Coronary artery (tissue), 2 donors: ENCODE measurements around the gene CDC42BPA.
A peak's percentile ranks its signal among the peaks of the same experiment; 100 is the strongest.

Experiments used
- DNase-seq: peaks from one replicate; pipeline ENCODE4 v3.0.0-alpha.2; 2017; ENCODE audit warnings: low spot score
- H3K27ac ChIP-seq, 2 donors: fragments of 200-600 bp; sonication (generic); one replicate each; pipeline ENCODE4 v1.5.1; 2016 to 2019
- H3K4me3 ChIP-seq: fragments of 200-600 bp; sonication (generic); 2 replicates; pipeline ENCODE4 v1.5.1; 2016; ENCODE audit warnings: mild to moderate bottlenecking, moderate library complexity
- TF ChIP-seq, protein P1 (sequence below): fragments of 200-600 bp; sonication (generic); IDR thresholded peaks from one replicate; pipeline ENCODE4 v1.5.1; 2019; ENCODE audit warnings: antibody characterized with exemption

Gene CDC42BPA

DNA sequence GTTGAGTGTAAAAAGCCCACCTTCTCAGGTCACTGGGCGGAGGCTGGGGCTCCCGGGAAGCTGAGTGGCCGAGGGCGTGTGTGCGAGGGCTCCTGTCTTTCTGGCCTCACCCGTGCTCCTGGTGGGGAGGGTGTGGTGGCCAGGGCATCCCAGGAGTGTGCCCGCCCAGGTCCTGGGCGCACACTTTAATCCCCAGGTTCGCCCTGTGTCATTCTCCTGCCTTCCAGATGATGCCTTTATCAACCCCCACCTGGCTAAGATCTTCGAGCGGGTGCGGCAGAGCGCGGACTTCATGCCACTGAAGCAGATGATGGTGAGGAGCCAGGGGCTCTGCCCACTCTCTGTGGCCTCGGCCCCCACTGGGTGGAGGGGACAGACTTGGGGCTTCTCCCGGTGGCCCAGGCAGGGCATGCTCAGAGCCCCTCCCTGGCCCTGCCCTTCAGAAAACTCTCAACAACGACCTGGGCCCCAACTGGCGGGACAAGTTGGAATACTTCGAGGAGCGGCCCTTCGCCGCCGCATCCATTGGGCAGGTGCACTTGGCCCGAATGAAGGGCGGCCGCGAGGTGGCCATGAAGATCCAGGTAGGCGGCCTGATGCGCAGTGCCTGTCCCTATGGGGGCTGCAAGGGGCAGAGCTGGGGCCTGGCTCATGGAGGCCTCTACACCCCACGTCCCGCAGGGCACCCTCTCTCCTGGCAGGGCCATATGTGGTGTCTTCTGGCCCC lies 335.7 kb downstream of the CDC42BPA start:
- peak; percentile 65 for DNase-seq
- TF ChIP-seq, protein P1, sequence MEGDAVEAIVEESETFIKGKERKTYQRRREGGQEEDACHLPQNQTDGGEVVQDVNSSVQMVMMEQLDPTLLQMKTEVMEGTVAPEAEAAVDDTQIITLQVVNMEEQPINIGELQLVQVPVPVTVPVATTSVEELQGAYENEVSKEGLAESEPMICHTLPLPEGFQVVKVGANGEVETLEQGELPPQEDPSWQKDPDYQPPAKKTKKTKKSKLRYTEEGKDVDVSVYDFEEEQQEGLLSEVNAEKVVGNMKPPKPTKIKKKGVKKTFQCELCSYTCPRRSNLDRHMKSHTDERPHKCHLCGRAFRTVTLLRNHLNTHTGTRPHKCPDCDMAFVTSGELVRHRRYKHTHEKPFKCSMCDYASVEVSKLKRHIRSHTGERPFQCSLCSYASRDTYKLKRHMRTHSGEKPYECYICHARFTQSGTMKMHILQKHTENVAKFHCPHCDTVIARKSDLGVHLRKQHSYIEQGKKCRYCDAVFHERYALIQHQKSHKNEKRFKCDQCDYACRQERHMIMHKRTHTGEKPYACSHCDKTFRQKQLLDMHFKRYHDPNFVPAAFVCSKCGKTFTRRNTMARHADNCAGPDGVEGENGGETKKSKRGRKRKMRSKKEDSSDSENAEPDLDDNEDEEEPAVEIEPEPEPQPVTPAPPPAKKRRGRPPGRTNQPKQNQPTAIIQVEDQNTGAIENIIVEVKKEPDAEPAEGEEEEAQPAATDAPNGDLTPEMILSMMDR, result no peak
- Histone ChIP-seq H3K4me3 (no peak overlapping the region), H3K27ac (no peak overlapping the region)

DNA sequence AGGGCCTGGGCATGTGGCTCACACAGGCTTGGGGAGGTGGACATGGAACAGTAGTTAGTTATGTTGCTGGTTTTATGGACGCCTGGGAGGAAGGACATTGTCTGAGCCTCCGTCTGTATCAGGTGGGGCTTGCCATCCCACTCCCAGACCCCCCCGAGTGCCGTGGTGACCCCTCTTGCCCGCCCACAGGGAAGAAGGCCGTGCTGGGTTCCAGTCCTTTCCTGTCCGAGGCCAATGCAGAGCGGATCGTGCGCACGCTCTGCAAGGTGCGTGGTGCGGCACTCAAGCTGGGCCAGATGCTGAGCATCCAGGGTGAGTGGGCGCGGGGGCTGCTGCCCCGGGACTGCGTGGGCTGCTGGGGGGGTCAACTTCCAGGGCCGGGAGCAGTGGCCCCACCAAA lies 336.5 kb downstream of the CDC42BPA start:
- DNase-seq, result peak; percentile 65
- Histone ChIP-seq H3K27ac (no peak overlapping the region), H3K4me3 (no peak overlapping the region)
- TF ChIP-seq, protein P1, result no peak

DNA sequence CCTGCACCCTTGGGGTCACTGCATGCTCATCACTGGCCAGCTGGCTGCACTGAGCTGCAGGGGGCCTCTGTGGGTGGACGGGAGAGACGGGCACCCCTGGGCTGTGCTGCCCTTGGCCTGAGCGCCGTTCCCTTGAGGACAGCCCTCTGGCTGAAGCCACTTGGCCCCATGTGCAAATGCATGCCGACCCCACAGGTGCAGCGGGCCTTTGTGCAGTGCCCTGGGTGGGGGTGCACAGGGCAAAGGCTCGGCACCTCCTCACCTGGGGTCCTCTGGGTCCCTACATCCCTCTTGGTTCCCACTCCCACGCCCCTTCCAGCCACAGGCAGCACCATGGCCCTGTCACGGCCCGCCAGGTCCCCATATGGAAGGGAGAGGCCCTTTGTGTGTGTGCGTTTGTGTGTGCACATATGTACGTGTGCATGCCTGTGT lies 336.9 kb downstream of the CDC42BPA start:
- H3K27ac ChIP-seq, result no peak overlapping the region
- H3K4me3 ChIP-seq, result no peak overlapping the region
- TF ChIP-seq, protein P1, result no peak
- DNase-seq, result peak; percentile 70

DNA sequence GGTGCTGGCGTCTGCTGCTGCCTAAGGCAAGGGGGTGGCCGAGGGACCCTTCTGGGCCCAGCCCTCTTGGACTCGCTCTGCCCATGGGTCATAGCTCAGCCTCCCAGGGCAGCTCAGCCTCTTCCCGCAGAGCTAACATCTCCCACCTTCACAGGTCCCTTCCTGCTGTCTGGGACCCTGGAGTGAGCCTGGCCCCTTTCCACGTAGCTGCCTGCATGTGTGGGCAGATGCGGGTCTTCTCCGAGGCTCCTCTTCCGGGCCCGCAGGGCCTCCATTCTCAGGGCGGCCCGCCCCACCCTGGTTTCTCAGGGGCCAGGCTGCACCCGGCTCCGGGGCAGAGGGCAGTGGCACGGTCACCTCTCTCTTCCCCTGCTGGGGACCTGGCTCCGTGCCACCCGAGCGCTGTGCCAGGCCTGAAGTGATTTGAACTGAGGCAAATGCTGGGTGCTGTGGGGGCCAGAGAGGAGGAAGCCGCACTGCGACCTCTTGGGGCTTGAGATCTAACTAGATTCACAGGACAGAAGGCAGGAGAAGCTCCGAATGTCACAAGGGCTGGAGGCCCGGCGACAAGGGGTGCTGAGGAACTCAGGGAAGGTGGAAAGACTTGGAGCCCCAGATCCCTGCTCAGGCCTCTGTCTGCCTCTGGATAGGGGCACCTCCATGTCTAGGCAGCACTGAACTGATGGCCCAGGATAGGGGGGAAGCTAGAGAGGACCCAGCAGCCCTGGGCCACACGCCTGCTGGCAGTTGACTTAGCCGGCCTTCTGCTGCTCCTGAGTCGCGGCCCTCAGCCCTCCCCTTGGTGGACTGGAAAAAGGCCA lies 337.5 kb downstream of the CDC42BPA start:
- Histone ChIP-seq H3K4me3 (no peak overlapping the region), H3K27ac (no peak overlapping the region)
- DNase-seq, result peak; percentile 68
- TF ChIP-seq, protein P1, result no peak

DNA sequence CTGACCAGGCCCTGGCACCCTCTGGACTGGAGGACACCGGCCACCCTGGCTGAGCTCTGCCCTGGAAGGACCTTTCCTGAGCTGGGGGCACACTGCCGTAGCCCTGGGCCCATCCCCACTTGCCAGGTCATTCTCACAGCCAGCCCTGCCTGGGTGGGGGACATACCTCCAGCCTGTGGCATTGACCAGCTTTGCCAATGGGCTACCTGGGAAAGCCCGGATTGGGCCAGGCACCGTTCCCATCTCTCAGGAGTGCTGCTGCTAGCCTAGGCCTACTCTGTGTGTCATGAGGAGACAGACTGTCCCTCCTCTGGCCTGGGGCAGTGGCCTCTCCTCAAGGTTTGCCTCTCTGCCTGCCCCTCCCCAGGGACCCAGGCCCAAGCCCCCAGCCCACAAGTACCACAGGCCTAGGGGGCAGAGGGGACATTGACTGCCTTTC lies 338.2 kb downstream of the CDC42BPA start:
- peak overlapping the region in 1 of 2 donors; percentile 32 for H3K27ac ChIP-seq
- TF ChIP-seq, protein P1, result no peak

DNA sequence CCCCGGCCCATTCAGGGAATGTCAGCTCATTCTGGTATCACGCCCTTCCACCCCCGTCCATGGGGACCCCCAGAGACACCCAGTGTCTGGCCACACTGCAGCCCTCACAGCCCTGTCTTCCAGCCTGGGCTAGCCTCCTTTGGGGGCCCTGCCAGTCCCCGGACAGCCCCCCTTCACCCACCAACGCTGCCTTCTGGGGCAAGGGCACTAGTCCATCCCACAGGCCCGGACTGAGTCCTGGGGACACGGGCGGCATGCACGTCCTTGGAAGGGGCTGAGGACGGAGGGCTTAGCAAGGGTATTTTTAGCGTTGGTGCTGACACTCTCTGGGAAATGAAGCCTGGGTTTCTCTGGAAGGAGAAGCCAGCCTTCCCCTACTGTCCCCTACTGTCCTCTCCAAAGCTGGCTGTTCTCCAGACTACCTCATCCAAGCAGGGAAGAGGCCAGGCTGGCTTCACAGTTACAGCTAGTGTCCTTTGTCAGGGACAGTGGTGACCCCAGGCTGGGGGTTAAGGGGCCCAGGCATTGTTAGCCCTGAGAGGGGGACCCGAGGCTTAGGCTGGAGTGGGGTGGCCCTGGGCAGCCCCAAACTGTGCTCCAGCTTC lies 338.7 kb downstream of the CDC42BPA start:
- Histone ChIP-seq H3K27ac (peak overlapping the region in 1 of 2 donors; percentile 32), H3K4me3 (no peak overlapping the region)
- TF ChIP-seq, protein P1, result no peak
- peak; percentile 60 for DNase-seq

More for the DNA sequence above, 338.2 kb downstream of the CDC42BPA start:
- peak; percentile 68 for DNase-seq
- H3K4me3 ChIP-seq, result no peak overlapping the region
